GM18511 (cell line): ENCODE data around the gene TRPC4AP.

ENCODE experiments used
- ATAC-seq: cut with Tn5 transposase; IDR thresholded peaks from one replicate; pipeline ENCODE4 v1.9.1; 2021; ENCODE audit warnings: mild to moderate bottlenecking, moderate library complexity; ENCODE audit not compliant: unreplicated experiment

Gene TRPC4AP

DNA sequence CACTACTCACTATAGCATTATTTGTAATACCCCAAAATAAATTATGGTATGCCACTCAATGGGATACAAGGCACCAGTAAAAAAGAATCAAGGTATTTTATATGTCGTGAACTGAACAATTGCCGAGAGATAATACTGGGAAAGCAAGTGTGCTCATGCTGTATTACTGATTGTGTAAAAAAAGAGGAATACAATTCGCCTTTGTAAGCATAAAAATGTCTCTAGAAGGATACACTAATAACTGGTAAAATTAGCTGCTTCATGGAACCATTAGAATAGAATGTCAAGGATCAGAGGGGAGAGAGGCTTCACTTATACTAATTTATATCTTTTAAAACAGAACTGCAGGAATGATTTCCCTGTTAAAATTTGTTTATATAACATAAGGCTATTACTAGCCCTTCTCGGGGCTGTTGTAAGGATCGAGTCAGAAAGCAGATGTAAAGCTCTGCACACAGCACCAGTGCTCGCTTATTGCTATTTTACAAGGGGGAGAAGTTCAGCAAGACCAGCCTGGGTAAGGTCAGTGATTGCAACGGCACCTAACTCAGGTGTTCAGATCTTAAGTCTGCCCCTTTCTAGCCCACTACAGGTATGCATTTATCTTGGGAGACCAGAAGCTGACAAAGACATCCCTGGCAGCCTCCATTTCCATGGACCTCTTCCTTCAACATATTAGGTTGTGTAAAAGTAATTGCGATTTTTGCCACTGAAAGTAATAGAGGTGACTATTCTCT, 75.3 kb downstream of the TRPC4AP start:
- no peak for ATAC-seq

DNA sequence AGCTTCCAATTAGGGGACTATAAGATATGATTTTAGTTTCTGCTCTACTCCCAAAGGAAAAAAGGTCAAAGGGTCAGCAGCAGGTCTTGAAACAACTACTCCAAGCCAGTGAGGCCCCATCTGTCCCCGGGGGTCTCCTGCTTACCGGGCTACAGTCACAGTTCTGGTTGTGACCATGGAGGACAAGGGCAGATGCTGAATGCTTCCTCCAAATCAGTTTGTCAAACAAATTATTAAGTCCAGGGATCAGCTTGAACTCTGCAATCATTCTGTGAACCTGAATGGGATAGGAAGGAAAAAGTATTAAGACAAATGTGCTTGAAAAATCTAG, 76.8 kb downstream of the TRPC4AP start:
- ATAC-seq, result no peak

DNA sequence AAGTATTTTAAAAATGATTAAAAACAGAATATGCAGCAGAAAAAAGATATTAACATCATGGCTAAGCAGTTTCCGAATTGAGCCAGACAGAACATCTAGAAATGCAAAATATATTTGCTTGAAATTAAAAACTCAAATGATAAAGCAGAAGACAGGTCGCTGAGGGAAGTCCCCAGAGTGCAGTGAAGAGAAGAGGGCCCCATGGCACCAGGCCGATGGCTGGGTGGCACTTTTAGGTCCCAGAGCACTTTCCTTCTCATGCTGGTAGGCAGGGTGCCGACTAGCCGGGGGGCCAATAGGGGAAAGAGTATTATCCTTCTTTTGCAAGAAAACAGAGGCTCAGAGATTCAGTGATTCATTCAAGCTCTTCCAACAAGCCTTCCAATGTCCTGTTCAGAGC, 78.1 kb downstream of the TRPC4AP start:
- ATAC-seq, result no peak

DNA sequence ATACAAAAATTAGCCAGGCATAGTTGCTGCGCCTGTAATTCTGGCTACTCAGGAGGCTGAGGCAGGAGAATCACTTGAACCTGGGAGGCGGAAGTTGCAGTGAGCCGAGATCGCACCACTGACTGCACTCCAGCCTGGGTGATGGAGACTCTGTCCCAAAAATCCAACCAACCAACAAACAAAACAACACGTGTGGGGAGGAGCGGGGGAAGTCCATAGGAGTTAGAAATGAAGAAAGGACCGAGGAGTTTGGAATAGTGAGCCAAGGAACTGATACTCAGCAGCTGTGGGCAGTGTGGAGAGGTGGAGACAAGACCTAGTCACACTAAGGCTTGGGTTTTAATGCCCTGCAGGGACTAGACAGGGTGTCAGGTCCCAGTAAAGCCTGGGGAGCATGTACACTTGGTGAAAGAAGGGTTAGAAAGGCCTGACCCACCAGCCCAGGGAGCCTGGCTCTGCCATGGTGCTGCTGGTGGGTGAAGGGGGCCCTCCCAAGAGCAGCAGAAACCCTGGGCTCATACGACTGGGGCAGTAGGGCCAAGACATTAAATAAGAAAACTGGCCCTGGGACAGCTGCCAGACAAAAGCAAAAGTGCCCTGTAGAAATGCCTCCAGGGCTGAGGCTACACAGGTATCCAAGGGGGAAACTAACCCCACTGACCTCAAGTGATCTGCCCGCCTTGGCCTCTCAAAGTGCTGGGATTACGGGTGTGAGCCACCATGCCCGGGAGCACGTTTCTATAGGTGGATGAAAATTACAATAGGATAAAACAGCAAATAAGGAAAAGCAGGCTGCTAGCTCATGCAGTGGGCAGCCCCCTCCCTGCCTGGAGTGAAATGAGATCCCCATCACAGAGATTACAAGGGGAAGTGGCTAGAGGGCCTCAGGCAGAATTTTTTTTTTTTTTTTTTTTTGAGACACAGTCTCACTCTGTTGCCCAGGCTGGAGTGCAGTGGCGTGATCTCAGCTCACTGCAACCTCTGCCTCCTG, 78.9 kb downstream of the TRPC4AP start:
- no peak for ATAC-seq

DNA sequence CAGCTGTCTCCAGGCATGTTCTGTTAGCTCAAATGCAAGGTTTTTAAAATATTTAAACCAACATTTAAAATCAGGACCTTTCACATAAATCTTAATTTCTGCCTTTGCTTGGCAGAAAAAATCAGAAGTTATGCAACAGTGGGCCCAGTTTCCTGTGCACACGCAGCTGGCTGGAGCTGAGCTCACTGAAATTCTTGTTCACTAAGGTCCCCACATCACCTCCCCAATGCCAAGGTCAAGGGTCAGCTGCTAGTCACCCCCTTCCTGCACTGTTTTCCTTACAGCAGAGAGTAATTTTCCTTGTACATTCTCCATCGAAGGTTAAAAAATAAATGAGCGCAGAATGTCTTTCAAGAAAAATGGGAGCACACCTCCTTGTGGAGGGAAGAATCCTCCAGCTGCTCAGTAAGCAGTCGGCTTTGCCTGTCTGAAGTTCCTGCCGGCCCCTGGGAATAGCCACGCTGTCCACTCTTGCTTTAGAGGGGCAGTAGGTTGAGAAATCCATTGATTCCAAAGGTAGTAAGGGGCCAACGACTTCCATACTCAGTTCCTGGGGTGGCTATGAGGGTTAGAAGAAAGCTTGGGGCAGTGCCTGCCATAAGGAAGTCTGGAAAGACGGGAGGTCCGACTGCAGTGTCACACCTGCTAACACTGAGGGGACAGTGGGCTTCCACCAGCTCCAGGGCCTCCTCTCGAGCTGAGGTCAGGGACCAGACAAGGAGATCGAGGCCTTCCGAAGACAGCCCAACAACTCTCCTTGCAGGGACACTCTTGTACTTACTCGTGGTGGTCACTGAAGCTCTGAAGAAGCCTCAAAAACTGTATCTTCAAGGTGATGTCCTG, 80.2 kb downstream of the TRPC4AP start:
- no peak for ATAC-seq

DNA sequence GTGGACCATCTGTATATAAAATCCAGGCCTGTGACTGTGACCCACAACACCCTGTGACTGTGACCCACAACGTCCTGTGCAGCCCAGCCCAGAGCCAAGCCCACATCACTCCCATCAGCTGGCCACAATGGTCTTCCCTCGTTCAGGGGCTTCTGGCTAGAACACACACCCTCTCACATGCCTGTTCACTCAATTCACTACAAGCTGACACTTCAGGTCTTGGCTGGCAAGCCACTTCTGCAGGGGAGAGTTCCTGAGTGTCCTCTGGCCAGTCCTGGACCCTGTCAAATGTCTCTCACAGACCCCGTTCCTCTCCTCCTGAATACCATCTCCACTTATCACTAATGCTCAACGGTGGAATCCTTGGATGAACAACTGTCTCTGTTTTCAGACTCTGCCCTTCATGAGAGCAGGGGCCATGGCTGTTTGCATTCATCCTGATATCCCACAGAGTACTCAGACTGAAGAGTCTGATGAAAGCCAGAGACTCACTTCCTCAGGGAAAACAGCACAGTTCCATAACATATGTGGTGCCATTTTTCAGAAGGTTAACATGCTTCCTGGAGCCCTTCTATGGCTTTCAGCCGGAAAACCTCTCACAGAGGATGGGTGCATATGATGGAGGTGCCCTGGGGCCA, 80.9 kb downstream of the TRPC4AP start:
- no peak for ATAC-seq

DNA sequence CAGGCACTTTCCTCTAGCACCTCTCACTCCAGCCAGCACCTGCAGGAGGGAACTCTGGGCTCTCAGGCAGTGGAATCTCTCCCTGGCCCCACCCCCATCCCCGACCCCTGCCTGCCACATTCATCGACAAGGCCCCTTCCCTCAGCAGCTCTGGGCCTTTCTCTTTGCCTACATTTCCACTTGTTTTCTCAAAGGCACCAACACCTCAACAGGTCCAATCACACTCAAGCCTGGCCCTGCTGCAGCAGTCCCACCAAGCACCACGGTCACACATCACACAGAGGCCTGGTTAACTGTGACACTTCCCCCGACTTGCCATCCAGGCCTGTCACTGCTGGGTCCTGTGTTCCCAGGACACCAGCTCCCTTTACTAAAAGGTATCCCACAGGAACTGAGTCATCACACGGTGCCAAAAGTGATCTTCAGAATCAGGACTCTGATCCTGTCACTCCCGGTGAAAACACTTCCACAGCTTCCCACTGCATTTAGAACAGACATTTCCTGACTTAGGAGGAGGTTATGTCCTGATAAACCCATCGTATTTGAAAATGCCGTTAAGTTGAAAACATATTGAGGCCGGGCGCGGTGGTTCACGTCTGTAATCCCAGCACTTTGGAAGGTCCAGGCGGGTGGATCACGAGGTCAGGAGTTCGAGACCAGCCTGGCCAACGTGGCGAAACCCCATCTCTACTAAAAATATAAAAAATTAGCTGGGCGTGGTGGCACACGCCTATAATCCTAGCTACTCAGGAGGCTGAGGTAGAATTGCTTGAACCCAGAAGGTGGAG, 82.0 kb downstream of the TRPC4AP start:
- ATAC-seq, result no peak

DNA sequence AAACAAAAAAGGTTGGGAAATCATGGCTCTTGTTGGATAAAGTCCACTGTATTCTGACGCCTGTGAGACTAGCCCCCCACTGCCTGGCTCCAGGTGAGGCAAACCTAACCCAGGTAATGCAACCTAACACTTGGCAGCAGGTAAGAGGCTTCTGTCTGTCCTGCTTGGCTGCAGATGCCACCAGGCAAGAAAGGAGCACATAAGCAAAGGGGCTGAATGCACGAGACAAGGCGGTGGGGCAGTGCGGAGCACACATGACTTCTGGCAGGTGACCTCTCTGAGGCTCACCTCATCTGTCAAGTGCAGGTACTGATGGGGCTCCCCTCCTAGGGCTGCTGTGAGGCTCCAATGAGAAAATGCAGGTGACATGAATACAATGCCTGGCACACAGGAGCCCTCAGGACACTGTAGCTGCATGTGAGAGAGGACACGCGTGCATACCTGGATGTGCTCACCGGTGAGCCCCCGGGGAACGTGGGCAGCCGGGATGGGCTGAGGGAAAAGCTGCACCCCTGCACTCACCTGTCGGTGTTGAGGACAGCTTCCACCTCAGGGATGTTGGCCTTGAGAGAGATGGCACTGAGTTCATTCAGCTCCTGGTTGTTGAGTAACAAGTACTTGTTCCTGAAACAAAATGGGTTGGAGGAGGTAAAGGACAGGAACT, 82.8 kb downstream of the TRPC4AP start:
- ATAC-seq, result no peak

DNA sequence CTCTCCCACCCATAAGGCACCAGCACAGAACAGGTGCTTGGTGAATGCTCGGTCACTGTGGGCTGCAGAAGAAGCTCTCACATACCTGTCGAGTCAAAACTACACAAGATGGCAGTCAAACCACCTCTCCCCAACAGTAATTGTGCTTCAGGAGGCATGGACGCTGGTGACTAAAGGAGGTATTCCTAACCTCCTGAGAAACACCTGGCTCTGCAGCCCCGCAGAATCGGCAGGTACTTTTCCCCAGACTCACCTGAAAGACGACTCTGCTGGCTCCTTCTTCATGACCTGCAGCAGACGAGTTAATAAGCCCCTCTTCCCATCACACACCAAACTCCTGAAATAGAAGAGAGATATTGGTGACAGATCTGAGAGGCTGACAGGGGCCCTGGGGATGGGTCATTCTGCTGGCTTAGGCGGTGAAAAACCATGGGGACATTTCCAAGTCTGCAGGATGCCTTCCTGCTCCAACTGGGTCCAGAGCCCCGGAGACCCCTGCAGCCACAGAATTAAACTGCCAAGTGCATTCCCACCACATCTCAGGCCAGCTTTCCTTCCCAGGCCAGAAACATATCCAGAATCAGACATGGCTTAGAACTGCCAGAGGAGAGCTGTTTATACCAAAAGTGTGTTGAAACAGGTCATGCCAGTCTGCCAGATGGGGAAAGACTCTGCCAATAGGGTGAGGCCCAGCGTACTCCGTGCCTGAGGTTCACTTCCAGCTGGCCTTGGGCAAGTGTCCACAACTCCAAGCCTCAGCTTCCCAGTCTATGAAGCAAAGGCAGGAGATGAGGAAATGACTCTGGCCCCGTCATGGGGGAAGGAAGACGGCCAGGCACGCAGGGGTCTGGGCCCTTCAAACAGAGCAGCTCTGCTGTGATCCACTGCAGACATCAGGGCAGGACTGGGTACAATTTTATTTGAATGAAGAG, 83.9 kb downstream of the TRPC4AP start:
- no peak for ATAC-seq

DNA sequence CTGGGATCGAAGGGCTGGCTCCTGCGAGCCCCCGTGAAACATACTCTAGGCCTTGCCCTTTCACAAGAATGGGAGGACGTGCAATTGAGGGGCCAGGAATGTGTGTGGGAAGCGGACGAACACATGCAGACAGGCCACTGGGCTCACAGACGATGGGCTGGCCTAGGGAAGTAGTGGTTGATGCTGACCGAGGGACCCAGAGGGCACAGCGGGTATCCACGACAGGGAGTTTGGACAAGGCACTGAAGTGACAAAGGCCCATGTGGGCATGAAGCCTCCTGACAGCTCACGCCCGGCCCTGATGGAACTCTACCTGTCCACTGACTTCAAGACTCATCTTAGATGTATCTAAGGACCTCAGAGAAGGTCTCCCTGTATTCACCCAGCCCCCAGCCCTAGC, 84.7 kb downstream of the TRPC4AP start:
- ATAC-seq, result no peak

DNA sequence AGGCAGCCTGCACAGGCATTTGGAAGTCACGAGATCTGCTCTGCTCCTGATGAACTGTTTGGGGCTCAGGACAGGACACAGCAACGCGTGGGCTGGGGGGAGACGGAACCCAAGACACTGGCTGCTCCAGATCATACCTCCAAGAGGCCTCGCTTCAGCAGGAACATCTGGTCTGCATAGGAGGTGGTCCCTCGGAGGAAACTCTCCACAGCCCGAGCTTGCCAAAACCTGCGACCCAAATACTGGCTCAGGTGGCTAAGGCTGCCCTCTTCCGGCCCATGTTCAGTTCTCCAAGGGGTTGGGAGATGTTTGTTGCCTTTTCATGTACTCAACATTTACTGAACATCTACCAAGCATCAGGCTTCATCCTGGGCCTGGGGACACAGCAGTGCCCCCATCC, 85.2 kb downstream of the TRPC4AP start:
- no peak for ATAC-seq

DNA sequence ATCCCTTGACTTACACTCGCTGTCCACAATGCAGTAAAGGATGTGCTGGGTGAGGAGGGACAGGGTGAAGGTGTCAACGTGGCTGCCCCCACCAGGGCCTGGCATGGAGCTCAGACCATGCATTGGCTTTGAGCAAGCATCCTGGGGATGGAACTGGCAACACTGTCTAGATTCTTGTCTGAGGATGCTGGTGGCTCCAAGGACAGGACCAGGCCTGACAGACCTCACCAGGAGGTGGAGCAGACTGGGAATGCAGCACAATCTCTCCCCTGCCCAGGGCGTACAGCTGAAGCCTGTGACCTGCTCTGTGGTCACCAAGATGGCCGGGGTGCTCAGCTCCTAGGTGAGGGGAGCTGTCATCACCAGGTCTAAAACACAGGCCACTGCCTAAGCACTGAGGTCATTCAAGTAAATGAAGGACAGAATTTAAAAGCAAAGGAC, 86.1 kb downstream of the TRPC4AP start:
- ATAC-seq, result no peak

DNA sequence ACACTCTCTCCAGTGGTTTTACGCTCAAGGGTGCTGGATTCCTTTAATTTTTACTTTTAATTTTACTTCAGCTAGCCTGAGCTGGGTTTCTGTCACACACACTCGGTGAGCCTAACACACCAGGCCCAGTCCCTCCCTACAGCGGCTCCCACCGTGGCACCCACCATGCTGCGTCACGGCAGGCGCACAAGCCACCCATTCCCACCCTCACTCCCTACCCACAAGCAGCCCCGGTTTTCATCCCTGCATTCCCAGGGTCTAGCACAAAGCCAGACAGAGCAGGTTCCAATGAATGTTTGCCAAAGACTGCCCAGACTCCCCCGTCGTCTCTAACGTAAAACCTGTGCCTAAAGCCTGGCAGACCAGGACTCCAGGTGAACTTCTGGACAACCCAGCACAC, 86.6 kb downstream of the TRPC4AP start:
- no peak for ATAC-seq

DNA sequence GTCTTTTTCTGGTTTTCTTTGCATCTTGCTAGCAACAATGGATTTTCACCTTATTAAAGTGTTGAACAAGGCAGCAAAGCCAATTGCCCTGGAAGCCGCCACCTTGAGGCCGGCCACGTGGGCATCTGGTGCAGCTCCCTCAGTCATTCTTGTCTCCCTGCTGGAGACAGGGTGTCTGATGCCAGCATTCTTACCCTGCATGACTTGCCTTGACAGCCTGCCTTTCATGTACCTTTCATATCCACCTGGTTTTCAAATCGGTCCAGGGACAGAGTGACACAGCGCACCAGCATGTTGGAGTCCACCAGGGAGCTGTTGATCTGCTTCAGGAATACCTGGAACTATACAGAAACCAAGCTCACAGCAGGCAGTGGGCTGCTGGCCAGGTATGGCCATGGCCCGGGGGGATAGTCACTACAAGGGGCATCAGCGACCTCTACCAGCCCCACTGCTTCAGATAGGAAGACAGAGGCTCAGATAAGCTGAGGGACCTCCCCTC, 87.1 kb downstream of the TRPC4AP start:
- no peak for ATAC-seq

DNA sequence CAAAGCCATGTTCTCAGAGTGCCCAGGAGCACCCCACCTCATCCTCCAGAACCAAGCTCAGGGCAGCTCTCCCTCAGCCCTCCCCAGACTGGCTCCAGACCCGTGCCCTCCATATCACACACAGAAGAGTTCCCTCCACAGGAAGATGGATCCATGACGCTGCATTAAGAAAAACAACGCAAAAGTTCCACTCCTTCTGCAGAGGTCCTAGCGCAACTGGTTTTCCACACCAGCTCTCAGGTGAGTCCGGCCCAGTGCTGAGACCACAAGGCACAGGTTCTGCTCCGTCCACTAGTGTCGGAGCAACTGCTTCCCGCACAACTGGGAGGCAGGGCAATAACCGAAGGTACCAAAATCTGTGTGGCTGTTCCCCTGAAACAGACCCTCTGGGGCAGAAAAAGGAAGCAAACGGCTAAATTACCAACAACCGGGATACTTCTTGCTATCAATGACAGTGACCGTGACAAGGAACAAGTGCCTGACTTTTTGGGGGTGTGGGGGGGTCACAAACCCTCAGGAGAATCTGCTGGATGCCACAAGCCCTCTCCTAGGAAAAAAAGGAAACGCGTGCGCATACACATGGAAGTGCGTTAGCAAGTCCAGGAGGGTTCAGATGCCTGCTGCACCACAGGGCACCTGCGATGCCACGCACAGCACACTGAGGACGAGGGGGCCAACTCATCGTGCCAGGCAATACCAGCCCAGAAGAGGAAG, 87.7 kb downstream of the TRPC4AP start:
- no peak for ATAC-seq

DNA sequence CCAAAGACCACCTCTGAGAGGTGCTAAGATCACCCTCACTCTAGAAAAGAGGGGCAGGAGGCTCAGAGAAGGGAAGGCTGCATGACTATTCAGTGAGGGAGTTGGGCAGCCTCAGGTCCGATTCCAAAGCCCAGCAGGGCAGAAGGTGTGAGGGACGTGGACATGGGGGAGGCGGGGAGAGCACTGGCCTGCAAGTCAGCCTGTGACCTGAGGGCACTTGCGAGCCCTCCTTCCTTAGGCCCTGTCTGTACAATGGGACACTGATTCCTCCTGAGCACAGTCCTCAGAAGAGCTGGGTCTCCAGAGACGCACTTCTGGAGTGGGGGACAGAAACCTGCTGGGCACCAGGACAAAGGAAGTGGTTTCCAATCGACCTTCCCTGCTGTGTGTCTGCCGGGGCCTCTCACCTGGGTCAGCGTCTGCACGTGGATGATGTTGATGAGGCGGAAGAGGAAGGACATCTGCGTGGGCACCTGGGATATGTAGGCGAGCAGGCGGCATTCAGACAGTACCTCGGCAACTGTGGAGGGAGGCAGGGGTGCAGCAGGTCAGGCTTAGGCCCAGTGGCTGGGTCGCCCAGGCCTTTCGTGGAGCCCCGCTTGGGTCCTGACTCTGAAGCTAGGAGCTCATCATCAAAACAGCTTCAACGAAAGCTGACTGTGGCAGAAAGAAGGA, 88.4 kb downstream of the TRPC4AP start:
- ATAC-seq, result no peak
